ENCODE results near the gene ARAP3. TPM values are rescaled to one million over a fixed set of nuclear protein-coding genes. Genes with fewer than 3 reads are reported as not detected.
A peak's percentile ranks its signal among the peaks of the same experiment; 100 is the strongest.

ARAP3 gene
- total RNA-seq, 1 experiment from 2014 or later, result 27.6 TPM

DNA sequence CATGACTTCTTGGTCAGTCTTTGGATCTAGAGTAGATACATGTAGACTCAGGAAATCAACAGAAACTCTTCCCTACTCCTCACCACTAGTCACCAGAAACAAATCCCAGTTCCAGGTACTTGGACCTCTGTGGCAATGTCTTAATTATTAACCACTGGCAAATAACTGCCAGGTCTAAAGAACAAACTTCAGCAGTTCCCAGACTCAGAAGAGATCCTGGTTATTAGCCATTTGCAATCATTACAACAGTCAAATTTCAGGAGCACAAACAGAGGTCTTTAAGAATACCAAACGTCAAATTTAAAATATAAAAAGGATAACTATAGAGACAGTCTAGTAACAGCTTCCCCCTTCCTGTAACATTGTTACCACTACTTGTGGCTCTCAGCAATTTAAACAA is 73.5 kb downstream of the ARAP3 start:
- H2BK120ac ChIP-seq (ENCODE audit: low read depth, low read length, poor library complexity, severe bottlenecking), result no peak overlapping the region
- Mint-ChIP-seq H3K9me3 (no peaks in the 10 kb centered on the region), H3K4me1 (peaks cover 17 to 26% of the 10 kb centered on the region in 2 experiments), H3K36me3 (ENCODE audit: insufficient read depth in 1 of 3, low read depth in 3 of 3) (peaks cover 0 to 12% (median 10%) of the 10 kb centered on the region in 3 experiments; a peak in 3 of 7 replicates), H3K4me3 (no peak overlapping the region), H3K27ac (peak overlapping the region; percentile 4 to 66 (median 45); a peak in 2 of 7 replicates), H3K27me3 (ENCODE audit: low read depth) (no peaks in the 10 kb centered on the region)
- no peak overlapping the region for H3K56ac ChIP-seq (ENCODE audit: insufficient read length, low read depth, low read length)
- no peak overlapping the region for H3K9ac ChIP-seq (ENCODE audit: extremely low read depth, insufficient read length, low read length)
- no peak overlapping the region for H3K23ac ChIP-seq (ENCODE audit: insufficient read length, low read depth, low read length)
- no peak overlapping the region for H2AK5ac ChIP-seq (ENCODE audit: insufficient read length, low read length)
- DNase-seq, result no peak
- no peak overlapping the region for H4K8ac ChIP-seq (replicated peaks; ENCODE audit: insufficient read length, low read depth, low read length)
- H4K20me1 ChIP-seq (ENCODE audit: control insufficient read depth, insufficient read depth, insufficient read length), result no peaks in the 10 kb centered on the region
- no peaks in the 10 kb centered on the region for H3K23me2 ChIP-seq (ENCODE audit: insufficient read length, low read depth, low read length, poor library complexity, severe bottlenecking)
- H3K79me2 ChIP-seq (ENCODE audit: insufficient read depth, low read length), result peaks cover 15% of the 10 kb centered on the region; the same call in 1 of the 2 replicates
- H2BK12ac ChIP-seq (ENCODE audit: insufficient read length, low read depth, low read length), result no peak overlapping the region
- H3K4me2 ChIP-seq (ENCODE audit: insufficient read depth, insufficient read length, low read length), result no peak overlapping the region
- H3K4me1 ChIP-seq (ENCODE audit: insufficient read depth, low read length), result peaks cover 2% of the 10 kb centered on the region; the same call in 1 of the 2 replicates
- no peak overlapping the region for H4K91ac ChIP-seq (ENCODE audit: insufficient read length, low read depth, low read length)
- no peak overlapping the region for H3K18ac ChIP-seq (ENCODE audit: insufficient read length, low read depth, low read length)
- no peak overlapping the region for H2AFZ ChIP-seq (ENCODE audit: low read length)
- no CpG with 5 or more reads among the region's 1 CpG for WGBS (ENCODE audit: extremely low coverage, insufficient read length, low lambda C conversion rate)
- H3K27ac ChIP-seq (ENCODE audit: insufficient read length, low read depth, low read length), result no peak overlapping the region
- no peaks in the 10 kb centered on the region for H3K79me1 ChIP-seq (ENCODE audit: insufficient read depth, low read depth, low read length, poor library complexity, severe bottlenecking)
- no peak overlapping the region for H2BK15ac ChIP-seq (ENCODE audit: low read depth, low read length)
- no peaks in the 10 kb centered on the region for H3K9me3 ChIP-seq (ENCODE audit: control insufficient read depth, low read depth, low read length)
- no peak overlapping the region for H3K4ac ChIP-seq (ENCODE audit: low read depth, low read length)
- H3K14ac ChIP-seq (ENCODE audit: insufficient read depth, low read length), result no peak overlapping the region
- H4K5ac ChIP-seq (ENCODE audit: insufficient read length, low read depth, low read length), result no peak overlapping the region
- H2BK5ac ChIP-seq (ENCODE audit: insufficient read length, low read length), result no peak overlapping the region
- H3K27me3 ChIP-seq (ENCODE audit: insufficient read depth, low read length), result no peaks in the 10 kb centered on the region
- H3T11ph ChIP-seq (ENCODE audit: low read length), result no peak overlapping the region
- TF ChIP-seq, protein P1, sequence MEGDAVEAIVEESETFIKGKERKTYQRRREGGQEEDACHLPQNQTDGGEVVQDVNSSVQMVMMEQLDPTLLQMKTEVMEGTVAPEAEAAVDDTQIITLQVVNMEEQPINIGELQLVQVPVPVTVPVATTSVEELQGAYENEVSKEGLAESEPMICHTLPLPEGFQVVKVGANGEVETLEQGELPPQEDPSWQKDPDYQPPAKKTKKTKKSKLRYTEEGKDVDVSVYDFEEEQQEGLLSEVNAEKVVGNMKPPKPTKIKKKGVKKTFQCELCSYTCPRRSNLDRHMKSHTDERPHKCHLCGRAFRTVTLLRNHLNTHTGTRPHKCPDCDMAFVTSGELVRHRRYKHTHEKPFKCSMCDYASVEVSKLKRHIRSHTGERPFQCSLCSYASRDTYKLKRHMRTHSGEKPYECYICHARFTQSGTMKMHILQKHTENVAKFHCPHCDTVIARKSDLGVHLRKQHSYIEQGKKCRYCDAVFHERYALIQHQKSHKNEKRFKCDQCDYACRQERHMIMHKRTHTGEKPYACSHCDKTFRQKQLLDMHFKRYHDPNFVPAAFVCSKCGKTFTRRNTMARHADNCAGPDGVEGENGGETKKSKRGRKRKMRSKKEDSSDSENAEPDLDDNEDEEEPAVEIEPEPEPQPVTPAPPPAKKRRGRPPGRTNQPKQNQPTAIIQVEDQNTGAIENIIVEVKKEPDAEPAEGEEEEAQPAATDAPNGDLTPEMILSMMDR (conservative IDR thresholded peaks at IDR 0.05), result no peak
- no peak overlapping the region for H2BK20ac ChIP-seq (ENCODE audit: low read depth, low read length, poor library complexity, severe bottlenecking)

Data from H9 (cell line).